ENCODE data around the gene UNKL. TPM values are rescaled to one million over a fixed set of nuclear protein-coding genes. Genes with fewer than 3 reads are reported as not detected.

UNKL gene
- total RNA-seq, 1 experiment from 2014 or later, result 32.0 TPM

- DNase-seq, result no peak
- no peak overlapping the region for H2AFZ ChIP-seq (ENCODE audit: low read length)
- no peak overlapping the region for H3K14ac ChIP-seq (ENCODE audit: insufficient read depth, low read length)
- H2BK15ac ChIP-seq (ENCODE audit: low read depth, low read length), result no peak overlapping the region
- H3K9me3 ChIP-seq (ENCODE audit: control insufficient read depth, low read depth, low read length), result no peaks in the 10 kb centered on the region
- Mint-ChIP-seq H3K36me3 (ENCODE audit: insufficient read depth in 1 of 3, low read depth in 3 of 3) (peaks cover 16 to 46% (median 39%) of the 10 kb centered on the region in 3 experiments; a peak in 6 of 7 replicates), H3K27me3 (ENCODE audit: low read depth) (no peaks in the 10 kb centered on the region), H3K27ac (no peak overlapping the region), H3K9me3 (no peaks in the 10 kb centered on the region), H3K4me3 (no peak overlapping the region), H3K4me1 (no peaks in the 10 kb centered on the region)
- H3K79me1 ChIP-seq (ENCODE audit: insufficient read depth, low read depth, low read length, poor library complexity, severe bottlenecking), result no peaks in the 10 kb centered on the region
- H4K5ac ChIP-seq (ENCODE audit: insufficient read length, low read depth, low read length), result no peak overlapping the region
- no peak overlapping the region for H2BK5ac ChIP-seq (ENCODE audit: insufficient read length, low read length)
- no peak overlapping the region for H4K91ac ChIP-seq (ENCODE audit: insufficient read length, low read depth, low read length)
- H3K4ac ChIP-seq (ENCODE audit: low read depth, low read length), result no peak overlapping the region
- H3K18ac ChIP-seq (ENCODE audit: insufficient read length, low read depth, low read length), result no peak overlapping the region
- no peak overlapping the region for H2AK5ac ChIP-seq (ENCODE audit: insufficient read length, low read length)
- H2BK120ac ChIP-seq (ENCODE audit: low read depth, low read length, poor library complexity, severe bottlenecking), result no peak overlapping the region
- H3K9ac ChIP-seq (ENCODE audit: extremely low read depth, insufficient read length, low read length), result no peak overlapping the region
- no peak overlapping the region for H3K56ac ChIP-seq (ENCODE audit: insufficient read length, low read depth, low read length)
- no peak for TF ChIP-seq CTCF (conservative IDR thresholded peaks at IDR 0.05)
- H3K27ac ChIP-seq (ENCODE audit: insufficient read length, low read depth, low read length), result no peak overlapping the region
- WGBS (ENCODE audit: extremely low coverage, insufficient read length, low lambda C conversion rate), result no CpG with 5 or more reads among the region's 24 CpGs
- no peak overlapping the region for H2BK12ac ChIP-seq (ENCODE audit: insufficient read length, low read depth, low read length)
- no peaks in the 10 kb centered on the region for H3K27me3 ChIP-seq (ENCODE audit: insufficient read depth, low read length)
- no peak overlapping the region for H2BK20ac ChIP-seq (ENCODE audit: low read depth, low read length, poor library complexity, severe bottlenecking)
- no peak overlapping the region for H3K23ac ChIP-seq (ENCODE audit: insufficient read length, low read depth, low read length)
- H4K20me1 ChIP-seq (ENCODE audit: control insufficient read depth, insufficient read depth, insufficient read length), result no peaks in the 10 kb centered on the region
- no peak overlapping the region for H3T11ph ChIP-seq (ENCODE audit: low read length)
- 0 out of 2 replicates have a peak, but pooled peaks cover 2% of the 10 kb centered on the region for H3K79me2 ChIP-seq (ENCODE audit: insufficient read depth, low read length)
- no peaks in the 10 kb centered on the region for H3K4me1 ChIP-seq (ENCODE audit: insufficient read depth, low read length)
- no peaks in the 10 kb centered on the region for H3K23me2 ChIP-seq (ENCODE audit: insufficient read length, low read depth, low read length, poor library complexity, severe bottlenecking)
- H4K8ac ChIP-seq (replicated peaks; ENCODE audit: insufficient read length, low read depth, low read length), result no peak overlapping the region
- no peak overlapping the region for H3K4me2 ChIP-seq (ENCODE audit: insufficient read depth, insufficient read length, low read length)
Measured at GRCh38 chr16:1366712-1367299, 47.7 kb downstream of the UNKL start.
